ENCODE data around the gene SPRING1. TPM values are rescaled to one million over a fixed set of nuclear protein-coding genes. Genes with fewer than 3 reads are reported as not detected.

SPRING1 gene
- total RNA-seq, 1 donor from 2014 or later, result 16.0 TPM

- peak overlapping the region in 1 of 2 donors; percentile 68 for H3K27ac ChIP-seq
- H3K4me1 ChIP-seq, result peaks cover 0 to 6% of the 10 kb centered on the region in 2 donors
- no peak for DNase-seq (ENCODE audit: low spot score in 2 of 2)
- H3K9me3 ChIP-seq, result no peaks in the 10 kb centered on the region
- TF ChIP-seq CTCF (IDR thresholded peaks at IDR 0.05), result no peak
- intact Hi-C loops (cut with DNase I), result loop anchor here (10.0 kb wide), 2 partner anchors 148 to 448 kb away; partner anchors contain the start of gene HRK
- H3K27me3 ChIP-seq, result no peaks in the 10 kb centered on the region
- H3K4me3 ChIP-seq, result peak overlapping the region; percentile 88 to 91
- peaks cover 0 to 6% of the 10 kb centered on the region in 2 donors for H3K36me3 ChIP-seq
These were observed 701 bp downstream of the SPRING1 start for GRCh38 chr12:116736962-116737773.

GRCh38 chr12:116735951-116736599 lies 1.8 kb downstream of the SPRING1 start:
- intact Hi-C loops (cut with DNase I), result loop anchor here (10.0 kb wide), 2 partner anchors 149 to 449 kb away; partner anchors contain the start of gene HRK
- Histone ChIP-seq H3K9me3 (no peaks in the 10 kb centered on the region), H3K36me3 (peaks cover 0 to 6% of the 10 kb centered on the region in 2 donors), H3K27me3 (no peaks in the 10 kb centered on the region), H3K27ac (no peak overlapping the region), H3K4me3 (peak overlapping the region; percentile 88 to 91), H3K4me1 (peaks cover 0 to 6% of the 10 kb centered on the region in 2 donors)
- DNase-seq (ENCODE audit: low spot score in 2 of 2), result no peak
- no peak for TF ChIP-seq CTCF (IDR thresholded peaks at IDR 0.05)

GRCh38 chr12:116735084-116735483 lies 2.8 kb downstream of the SPRING1 start:
- H3K27ac ChIP-seq, result no peak overlapping the region
- TF ChIP-seq CTCF (IDR thresholded peaks at IDR 0.05), result no peak
- intact Hi-C loops (cut with DNase I), result loop anchor here (10.0 kb wide), 2 partner anchors 150 to 450 kb away; partner anchors contain the start of gene HRK

GRCh38 chr12:116734156-116734768 lies 3.6 kb downstream of the SPRING1 start:
- intact Hi-C loops (cut with DNase I), result loop anchor here (10.0 kb wide), 2 partner anchors 151 to 451 kb away; partner anchors contain the start of gene HRK
- Histone ChIP-seq H3K9me3 (no peaks in the 10 kb centered on the region), H3K27ac (no peak overlapping the region), H3K4me1 (peaks cover 0 to 6% of the 10 kb centered on the region in 2 donors), H3K36me3 (peaks cover 0 to 6% of the 10 kb centered on the region in 2 donors), H3K27me3 (no peaks in the 10 kb centered on the region), H3K4me3 (no peak overlapping the region)
- no peak for DNase-seq (ENCODE audit: low spot score in 2 of 2)
- TF ChIP-seq CTCF (IDR thresholded peaks at IDR 0.05), result no peak

More at GRCh38 chr12:116735084-116735483, 2.8 kb downstream of the SPRING1 start:
- peaks cover 0 to 6% of the 10 kb centered on the region in 2 donors for H3K4me1 ChIP-seq
- H3K9me3 ChIP-seq, result no peaks in the 10 kb centered on the region
- H3K36me3 ChIP-seq, result peaks cover 0 to 6% of the 10 kb centered on the region in 2 donors
- H3K4me3 ChIP-seq, result no peak overlapping the region
- no peak for DNase-seq (ENCODE audit: low spot score in 2 of 2)
- H3K27me3 ChIP-seq, result no peaks in the 10 kb centered on the region

- no peaks in the 10 kb centered on the region for H3K27me3 ChIP-seq
- TF ChIP-seq CTCF (IDR thresholded peaks at IDR 0.05), result no peak
- no peak overlapping the region for H3K4me3 ChIP-seq
- intact Hi-C loops (cut with DNase I), result loop anchor here (10.0 kb wide), 2 partner anchors 153 to 453 kb away; partner anchors contain the start of gene HRK
- H3K4me1 ChIP-seq, result peaks cover 0 to 1% of the 10 kb centered on the region in 2 donors
- no peaks in the 10 kb centered on the region for H3K9me3 ChIP-seq
- H3K36me3 ChIP-seq, result peaks cover 0 to 6% of the 10 kb centered on the region in 2 donors
- DNase-seq (ENCODE audit: low spot score in 2 of 2), result peak in 1 of 2 donors; percentile 30
- no peak overlapping the region for H3K27ac ChIP-seq
These were observed 6.1 kb downstream of the SPRING1 start for GRCh38 chr12:116731801-116732200.

Data from ascending aorta (tissue), 2 donors.